Measurements from ENCODE around the gene TMTC2. TPM values are rescaled to one million over a fixed set of nuclear protein-coding genes. Genes with fewer than 3 reads are reported as not detected.

TMTC2 gene
- total RNA-seq, 4 donors from 2014 or later = 6.5 to 11.3 (median 8.9) TPM

DNA sequence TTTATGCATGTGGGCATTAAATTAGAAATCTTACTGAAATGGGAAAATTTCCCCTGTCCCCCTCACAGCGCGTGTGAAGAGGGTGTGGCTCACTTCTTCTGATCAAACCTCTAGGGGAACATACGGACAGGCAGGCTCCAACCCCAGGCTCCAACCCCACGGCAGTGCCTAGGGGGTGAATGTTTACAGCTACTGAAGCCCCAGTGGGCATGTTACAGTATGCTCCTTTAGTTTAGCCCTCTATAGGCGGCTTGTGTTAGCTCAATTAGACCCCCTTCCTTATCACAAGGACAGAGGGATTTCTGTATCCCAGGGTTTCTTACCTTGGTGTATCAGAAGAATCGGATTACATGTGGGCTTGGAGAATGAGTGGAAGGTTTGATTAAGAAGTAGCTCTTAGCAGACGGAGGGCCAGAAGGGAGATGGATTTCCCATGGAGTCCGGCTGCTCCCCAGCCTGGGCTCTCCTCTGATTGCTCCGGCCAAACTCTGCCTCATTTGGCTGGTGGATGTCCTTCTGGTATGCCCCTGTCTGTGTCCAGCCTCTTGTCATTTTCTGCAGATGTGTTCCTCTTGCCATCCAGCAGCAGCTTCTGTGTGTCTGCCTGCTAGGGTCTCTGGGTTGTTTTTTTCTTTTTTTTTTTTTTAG, 223.7 kb downstream of the TMTC2 start:
- TF ChIP-seq CTCF (IDR thresholded peaks at IDR 0.05; ENCODE audit: low read depth) = no peak

- no peak for TF ChIP-seq CTCF (IDR thresholded peaks at IDR 0.05; ENCODE audit: low read depth)
Observed at GRCh38 chr12:82912406-82912805, 225.7 kb downstream of the TMTC2 start.

DNA sequence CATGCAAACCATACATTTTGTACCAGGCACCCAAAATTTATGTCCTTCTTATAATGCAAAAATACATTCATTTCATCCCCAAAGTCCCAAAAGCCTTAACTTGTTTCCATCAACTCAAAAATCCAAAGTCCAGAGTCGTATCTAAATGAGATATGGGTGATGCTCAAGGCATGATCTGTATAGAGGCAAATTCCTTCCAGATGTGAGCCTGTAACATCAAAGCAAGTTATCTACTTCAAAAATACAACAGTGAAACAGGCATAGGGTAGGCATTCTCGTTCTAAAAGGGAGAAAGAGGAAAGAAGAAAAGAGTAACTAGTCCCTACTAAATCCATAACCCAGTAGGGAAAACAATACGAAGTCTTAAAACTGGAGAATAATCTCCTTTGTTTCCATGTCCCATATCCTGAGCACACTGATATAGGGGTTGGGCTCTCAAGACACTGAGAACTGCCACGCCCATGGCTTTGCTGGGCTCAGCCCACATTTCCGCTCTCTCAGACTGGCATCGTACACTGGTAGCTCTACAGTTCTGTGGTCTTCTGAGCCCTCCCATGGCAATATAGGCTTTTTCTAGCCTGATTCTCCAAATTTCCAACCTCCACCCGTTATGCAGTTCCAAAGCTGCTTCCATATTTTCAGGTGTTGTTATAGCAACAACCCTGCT, 232.8 kb downstream of the TMTC2 start:
- no peak for TF ChIP-seq CTCF (IDR thresholded peaks at IDR 0.05; ENCODE audit: low read depth)

- TF ChIP-seq CTCF (IDR thresholded peaks at IDR 0.05; ENCODE audit: low read depth) = no peak
Observed at GRCh38 chr12:82923935-82924334, 237.2 kb downstream of the TMTC2 start.

- no peak for TF ChIP-seq CTCF (IDR thresholded peaks at IDR 0.05; ENCODE audit: low read depth)
Observed at GRCh38 chr12:82926630-82927029, 239.9 kb downstream of the TMTC2 start.

GRCh38 chr12:82930301-82930700, 243.6 kb downstream of the TMTC2 start:
- TF ChIP-seq CTCF (IDR thresholded peaks at IDR 0.05; ENCODE audit: low read depth) = no peak

- TF ChIP-seq CTCF (IDR thresholded peaks at IDR 0.05; ENCODE audit: low read depth) = no peak
Observed at GRCh38 chr12:82931349-82932116, 244.8 kb downstream of the TMTC2 start.

Data from subcutaneous adipose tissue (tissue), 4 donors.